Stimulated activated CD8-positive, alpha-beta memory T cell treated with anti-CD3 and anti-CD28 coated beads, Interleukin-7, amount 100 ng/mL, for 48 hours (primary cell): ENCODE results near the gene SLC7A4.
"Not testable (repeated sequence)": the region's sequence is repeated elsewhere in the genome, so short reads cannot be mapped to it uniquely, and the experiment has no call there.

ENCODE experiments used
- DNase-seq, 2 donors: peaks; one replicate each; pipeline ENCODE4 v3.0.0-alpha.2; 2020; ENCODE audit warnings: low read depth in 1 of 2; ENCODE audit errors: extremely low read depth in 1 of 2

The SLC7A4 gene, protein sequence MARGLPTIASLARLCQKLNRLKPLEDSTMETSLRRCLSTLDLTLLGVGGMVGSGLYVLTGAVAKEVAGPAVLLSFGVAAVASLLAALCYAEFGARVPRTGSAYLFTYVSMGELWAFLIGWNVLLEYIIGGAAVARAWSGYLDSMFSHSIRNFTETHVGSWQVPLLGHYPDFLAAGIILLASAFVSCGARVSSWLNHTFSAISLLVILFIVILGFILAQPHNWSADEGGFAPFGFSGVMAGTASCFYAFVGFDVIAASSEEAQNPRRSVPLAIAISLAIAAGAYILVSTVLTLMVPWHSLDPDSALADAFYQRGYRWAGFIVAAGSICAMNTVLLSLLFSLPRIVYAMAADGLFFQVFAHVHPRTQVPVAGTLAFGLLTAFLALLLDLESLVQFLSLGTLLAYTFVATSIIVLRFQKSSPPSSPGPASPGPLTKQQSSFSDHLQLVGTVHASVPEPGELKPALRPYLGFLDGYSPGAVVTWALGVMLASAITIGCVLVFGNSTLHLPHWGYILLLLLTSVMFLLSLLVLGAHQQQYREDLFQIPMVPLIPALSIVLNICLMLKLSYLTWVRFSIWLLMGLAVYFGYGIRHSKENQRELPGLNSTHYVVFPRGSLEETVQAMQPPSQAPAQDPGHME

DNA sequence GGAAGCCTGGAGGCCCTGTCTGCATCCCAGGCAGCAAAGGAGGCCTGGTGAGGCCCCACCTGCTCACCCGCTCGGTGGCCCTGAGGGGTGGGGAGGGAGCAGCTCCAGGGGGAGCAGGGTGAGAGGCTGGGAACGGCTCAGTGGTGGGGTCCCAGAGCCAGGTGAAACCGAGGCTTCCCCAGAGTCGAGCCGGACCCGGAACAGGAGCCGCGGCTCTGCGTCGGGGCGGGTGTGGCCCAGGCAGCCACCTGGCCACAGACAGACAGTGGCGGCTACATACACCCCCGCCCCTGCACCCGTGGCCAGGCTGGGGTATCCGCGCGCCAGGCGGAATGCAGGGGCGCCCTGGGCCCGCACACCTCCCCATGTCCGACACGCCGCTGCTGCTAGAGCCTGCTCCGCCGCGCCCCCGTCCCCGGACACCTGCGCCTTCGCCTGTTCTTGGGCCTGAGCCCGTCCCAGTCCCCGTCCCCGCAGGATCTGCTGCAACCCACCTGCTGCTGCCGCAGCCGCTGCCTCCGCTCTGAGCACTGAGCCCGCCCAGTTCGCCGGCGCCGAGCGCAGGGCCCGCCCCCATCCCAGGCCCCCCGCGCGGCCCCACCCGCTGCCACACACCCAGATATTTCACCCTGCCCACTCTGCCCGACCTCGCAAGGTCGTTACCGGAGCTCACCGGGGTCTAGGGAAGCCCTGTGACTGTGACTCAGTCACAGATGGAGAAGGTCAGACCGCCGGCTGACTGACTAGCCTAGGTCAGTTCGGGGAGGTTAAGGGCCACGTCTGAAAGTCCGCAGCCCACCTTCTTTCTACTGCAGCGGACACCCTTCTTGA, at the start of gene SLC7A4:
Gene SLC7A4, minus strand, starts transcription at position 525 of the 831 bp plus-strand sequence. CDS start 749 bp downstream, outside the sequence.
- DNase-seq = no peak

- DNase-seq = no peak
These were observed 48.2 kb upstream of the SLC7A4 start for GRCh38 chr22:21080435-21081137.

GRCh38 chr22:21079493-21079892, 47.1 kb upstream of the SLC7A4 start:
- DNase-seq = no peak

GRCh38 chr22:21078916-21079315, 46.6 kb upstream of the SLC7A4 start:
- DNase-seq = no peak

- no peak for DNase-seq
These were observed 45.6 kb upstream of the SLC7A4 start for GRCh38 chr22:21077884-21078508.

- DNase-seq = no peak
These were observed 44.7 kb upstream of the SLC7A4 start for GRCh38 chr22:21076912-21077625.

DNA sequence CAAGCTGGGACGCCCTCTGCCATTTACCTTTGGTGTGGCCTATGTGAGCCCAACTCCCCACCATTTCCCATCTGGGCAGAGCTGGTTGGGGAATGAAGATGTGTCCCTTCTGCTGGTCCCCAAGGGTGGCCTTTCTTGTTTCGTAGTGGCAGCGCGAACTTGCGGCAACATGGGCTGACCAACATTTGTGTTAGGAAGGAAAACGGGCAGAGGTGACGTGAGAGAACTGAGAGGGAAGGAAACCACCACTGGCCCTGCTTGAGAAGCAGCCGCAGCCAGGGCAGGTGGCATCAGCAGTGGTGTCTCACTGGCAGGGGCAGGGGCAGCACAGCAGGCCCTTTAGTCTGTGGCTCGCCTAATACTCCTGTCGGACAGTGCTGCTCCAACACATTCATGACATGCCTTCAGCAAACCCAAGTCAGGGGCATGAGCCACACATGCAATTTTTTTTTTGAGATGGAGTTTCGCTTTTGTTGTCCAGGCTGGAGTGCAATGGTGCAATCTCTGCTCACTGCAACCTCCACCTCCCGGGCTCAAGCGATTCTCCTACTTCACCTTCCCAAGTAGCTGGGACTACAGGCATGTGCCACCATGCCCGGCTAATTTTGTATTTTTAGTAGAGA, 43.3 kb upstream of the SLC7A4 start:
- DNase-seq = no peak

DNA sequence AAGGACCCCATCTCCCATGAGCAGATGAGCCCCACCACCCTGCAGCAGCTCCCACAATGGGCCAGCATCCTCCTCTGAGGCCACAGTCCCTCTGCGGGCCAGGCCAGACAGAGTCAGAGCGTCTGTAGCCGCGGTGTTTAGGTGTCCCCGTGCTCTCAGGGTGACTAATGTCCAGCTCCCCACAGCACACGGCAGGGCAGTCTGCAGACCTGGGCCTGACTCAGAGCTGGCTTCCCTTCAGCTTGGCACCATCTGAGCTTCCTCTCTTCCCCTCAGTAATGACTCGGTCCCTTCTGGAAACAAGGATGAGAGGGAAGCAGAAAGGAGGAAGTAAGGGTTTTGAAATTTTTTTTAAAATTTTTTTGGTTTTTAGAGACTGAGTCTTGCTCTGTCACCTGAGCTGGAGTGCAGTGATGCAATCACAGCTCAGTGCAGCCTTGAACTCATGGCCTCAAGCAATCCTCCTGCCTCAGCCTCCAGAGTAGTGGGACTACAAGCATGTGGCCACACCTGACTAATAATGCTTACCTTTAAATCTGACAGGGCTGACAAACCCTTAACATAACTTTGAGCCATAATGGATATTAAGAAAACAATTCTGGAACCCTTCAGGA, 41.8 kb upstream of the SLC7A4 start:
- no peak for DNase-seq

- DNase-seq = no peak
These were observed 41.1 kb upstream of the SLC7A4 start for GRCh38 chr22:21073482-21073881.

DNA sequence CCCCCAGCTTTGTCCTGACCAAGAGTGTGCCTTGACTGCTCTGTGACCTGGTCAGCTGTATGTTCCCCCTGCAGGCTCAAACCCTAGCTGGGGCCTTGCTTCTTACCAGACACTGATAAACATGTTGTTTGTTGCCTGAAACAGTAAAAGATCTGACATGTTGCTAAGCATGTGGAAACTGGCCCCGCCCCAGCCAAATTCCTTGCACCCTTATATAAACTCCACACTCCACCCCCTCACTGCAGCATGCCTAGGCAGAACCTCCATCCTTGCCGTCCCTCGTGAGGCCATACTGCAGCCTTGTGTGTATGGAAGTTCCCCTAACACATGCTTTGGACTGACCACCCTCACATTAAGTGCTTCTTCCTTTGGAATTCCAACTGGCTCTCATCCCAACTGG, 40.7 kb upstream of the SLC7A4 start:
- DNase-seq = no peak

DNA sequence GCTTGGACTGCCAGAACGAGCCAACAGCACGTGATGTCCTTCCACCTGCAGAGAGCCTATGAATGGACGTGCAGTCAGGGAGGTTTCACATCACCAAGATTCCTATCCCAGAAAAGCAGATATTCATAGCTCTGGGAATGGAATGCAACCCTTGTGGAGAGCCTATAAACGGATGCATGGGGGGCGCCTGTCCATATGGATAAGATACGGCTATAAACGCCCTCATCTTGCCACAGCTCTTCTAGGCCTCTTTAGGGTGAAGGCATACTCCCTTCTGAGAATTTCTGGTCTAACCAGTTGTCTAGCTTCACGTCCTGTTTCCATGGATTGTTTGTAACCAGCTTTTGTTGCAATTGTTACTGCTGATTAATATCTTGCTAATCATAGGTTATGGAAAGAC, 39.4 kb upstream of the SLC7A4 start:
- not testable (repeated sequence) for DNase-seq

- DNase-seq = no peak
These were observed 38.6 kb upstream of the SLC7A4 start for GRCh38 chr22:21070690-21071615.

GRCh38 chr22:21069375-21069774, 37.0 kb upstream of the SLC7A4 start:
- DNase-seq = no peak

DNA sequence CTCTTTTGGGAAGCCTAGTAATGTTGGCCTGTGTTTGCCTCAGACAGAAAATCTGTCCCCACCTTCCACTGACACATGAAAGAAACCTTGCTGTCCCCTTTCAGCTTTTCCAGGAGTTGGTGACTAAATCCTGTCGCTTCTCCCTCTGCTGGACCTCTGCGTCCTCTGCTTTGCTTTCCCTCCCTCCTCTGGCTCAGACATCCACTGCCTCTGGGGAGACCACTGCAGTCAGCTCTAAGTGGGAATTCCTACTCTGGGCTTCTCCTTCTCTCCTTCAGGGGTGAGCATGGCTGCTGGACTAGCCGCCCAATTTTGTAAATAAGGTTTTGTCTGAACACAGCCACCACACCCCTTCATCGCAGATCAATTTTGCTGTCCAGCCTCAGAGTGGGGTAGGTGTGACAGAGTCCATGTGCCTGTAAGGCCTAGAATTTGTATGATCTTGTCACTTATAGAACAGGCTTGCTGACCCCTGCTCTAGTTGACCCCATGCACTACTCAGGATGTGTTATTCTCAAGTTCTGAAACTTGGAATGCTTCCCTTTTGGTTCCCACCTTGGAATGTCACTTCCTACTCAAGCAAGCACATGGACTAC, 36.4 kb upstream of the SLC7A4 start:
- DNase-seq = no peak

GRCh38 chr22:21067901-21068680, 35.7 kb upstream of the SLC7A4 start:
- DNase-seq = no peak

DNA sequence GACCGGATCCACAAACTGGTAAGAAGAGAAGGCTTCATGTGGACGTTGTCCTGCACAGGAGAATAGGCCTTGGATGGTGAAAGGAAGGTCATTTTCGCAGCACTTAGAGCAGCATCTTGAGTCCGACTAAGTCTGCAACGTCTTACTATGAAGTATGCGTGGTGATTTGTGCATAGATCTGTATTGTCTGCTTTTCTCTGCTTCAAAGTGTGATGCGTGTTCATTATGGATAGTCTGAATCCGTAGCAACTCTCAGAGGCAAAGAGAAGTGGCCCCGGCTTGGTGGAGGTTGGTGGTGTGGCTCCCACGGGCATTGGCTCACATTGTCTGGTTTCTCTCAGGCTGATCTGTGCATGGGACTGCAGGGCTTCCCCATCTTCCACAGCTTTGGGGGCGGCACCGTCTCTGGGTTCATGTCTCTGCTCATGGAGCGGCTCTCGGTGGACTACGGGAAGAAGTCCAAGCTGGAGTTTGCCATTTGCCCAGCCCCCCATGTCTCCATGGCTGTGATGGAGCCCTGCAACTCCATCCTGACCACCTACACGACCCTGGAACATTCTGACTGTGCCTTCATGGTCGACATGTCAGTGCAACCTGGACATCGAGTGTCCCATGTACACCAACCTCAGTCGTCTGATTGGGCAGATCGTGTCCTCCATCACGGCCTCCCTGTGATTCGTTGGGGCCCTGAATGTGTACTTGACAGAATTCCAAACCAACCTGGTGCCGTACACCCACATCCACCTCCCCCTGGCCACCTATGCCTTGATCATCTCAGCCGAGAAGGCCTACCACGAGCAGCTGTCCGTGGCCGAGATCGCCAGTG, 34.9 kb upstream of the SLC7A4 start:
- no peak for DNase-seq
